ENCODE data around the gene PRELID2. TPM values are rescaled to one million over a fixed set of nuclear protein-coding genes. Genes with fewer than 3 reads are reported as not detected.
"Not testable (repeated sequence)": the region's sequence is repeated elsewhere in the genome, so short reads cannot be mapped to it uniquely, and the experiment has no call there.

Gene PRELID2
- total RNA-seq, 2 donors from 2014 or later = 4.1 to 5.4 TPM

DNA sequence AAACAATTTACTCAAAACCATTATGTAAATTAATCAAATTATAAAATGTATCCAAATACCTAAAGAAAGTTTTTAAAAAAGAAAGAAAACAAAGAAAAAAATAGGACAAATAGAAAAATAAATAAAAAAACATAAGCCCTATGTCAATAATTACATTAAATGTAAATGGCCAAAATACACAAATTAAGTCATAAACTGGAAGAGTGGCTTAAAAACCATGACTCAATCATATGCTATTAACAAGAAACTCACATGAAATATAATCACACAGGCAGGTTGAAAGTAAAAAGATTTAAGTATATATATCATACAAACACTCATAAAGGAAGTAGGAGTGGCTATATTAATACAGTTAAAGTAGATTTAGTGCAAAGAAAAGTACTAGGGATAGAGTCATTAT is 95.3 kb downstream of the PRELID2 start:
- H3K4me3 ChIP-seq = no peak overlapping the region
- intact Hi-C loops (cut with DNase I) = no loop called here
- no peaks in the 10 kb centered on the region for H3K4me1 ChIP-seq (replicated peaks)
- no peak for DNase-seq (ENCODE audit: low spot score)
- no peaks in the 10 kb centered on the region for H3K36me3 ChIP-seq
- TF ChIP-seq, protein P1, sequence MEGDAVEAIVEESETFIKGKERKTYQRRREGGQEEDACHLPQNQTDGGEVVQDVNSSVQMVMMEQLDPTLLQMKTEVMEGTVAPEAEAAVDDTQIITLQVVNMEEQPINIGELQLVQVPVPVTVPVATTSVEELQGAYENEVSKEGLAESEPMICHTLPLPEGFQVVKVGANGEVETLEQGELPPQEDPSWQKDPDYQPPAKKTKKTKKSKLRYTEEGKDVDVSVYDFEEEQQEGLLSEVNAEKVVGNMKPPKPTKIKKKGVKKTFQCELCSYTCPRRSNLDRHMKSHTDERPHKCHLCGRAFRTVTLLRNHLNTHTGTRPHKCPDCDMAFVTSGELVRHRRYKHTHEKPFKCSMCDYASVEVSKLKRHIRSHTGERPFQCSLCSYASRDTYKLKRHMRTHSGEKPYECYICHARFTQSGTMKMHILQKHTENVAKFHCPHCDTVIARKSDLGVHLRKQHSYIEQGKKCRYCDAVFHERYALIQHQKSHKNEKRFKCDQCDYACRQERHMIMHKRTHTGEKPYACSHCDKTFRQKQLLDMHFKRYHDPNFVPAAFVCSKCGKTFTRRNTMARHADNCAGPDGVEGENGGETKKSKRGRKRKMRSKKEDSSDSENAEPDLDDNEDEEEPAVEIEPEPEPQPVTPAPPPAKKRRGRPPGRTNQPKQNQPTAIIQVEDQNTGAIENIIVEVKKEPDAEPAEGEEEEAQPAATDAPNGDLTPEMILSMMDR (IDR thresholded peaks at IDR 0.05) = no peak
- TF ChIP-seq POLR2AphosphoS5 (IDR thresholded peaks at IDR 0.05) = no peak
- no peak for TF ChIP-seq POLR2A (IDR thresholded peaks at IDR 0.05)
- no peaks in the 10 kb centered on the region for H3K9me3 ChIP-seq
- H3K27me3 ChIP-seq (replicated peaks; ENCODE audit: insufficient read depth) = no peaks in the 10 kb centered on the region
- H3K27ac ChIP-seq = no peak overlapping the region

DNA sequence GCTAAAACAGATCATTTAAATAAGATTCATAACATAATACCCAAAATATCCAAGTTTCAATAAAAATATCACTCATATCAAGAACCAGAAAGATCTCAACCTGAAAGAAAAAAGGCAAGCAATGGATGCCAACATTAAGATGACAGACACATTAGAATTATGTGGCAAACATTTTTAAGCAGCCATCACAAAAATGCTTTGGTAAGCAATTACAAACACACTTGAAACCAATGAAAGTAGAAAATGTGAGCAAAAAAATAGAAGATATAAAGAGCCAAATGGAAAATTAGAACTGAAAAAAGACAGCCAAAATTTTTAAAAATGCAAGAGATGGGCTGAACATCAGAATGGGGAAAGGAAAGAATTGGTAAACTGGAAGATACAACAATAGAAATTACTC is 96.9 kb downstream of the PRELID2 start:
- no peak for DNase-seq (ENCODE audit: low spot score)
- Histone ChIP-seq H3K9me3 (no peaks in the 10 kb centered on the region), H3K27me3 (replicated peaks; ENCODE audit: insufficient read depth) (no peaks in the 10 kb centered on the region), H3K36me3 (no peaks in the 10 kb centered on the region), H3K27ac (no peak overlapping the region), H3K4me1 (replicated peaks) (no peaks in the 10 kb centered on the region), H3K4me3 (no peak overlapping the region)
- TF ChIP-seq POLR2A (IDR thresholded peaks at IDR 0.05) (no peak), POLR2AphosphoS5 (IDR thresholded peaks at IDR 0.05) (no peak)
- TF ChIP-seq, protein P1 (IDR thresholded peaks at IDR 0.05) = no peak
- intact Hi-C loops (cut with DNase I) = no loop called here

DNA sequence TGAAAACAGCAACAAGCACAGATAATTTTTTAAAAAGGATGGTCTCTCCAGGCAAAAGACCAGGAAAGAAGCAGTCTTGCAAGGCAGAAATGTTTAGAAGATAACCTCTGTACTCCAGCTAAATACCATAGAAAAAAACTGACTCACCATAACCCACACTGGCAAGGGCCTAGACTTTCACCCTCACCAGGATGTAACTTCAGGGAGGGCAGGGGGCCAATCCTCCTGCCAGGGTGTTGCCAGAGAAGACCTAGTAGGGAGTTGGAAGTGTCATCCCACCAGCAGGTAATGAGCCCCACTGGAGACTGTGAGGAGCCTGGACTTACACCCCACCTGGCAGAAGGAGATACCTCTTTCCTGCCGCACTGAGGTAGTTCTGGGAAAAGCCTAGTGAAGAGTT is 97.6 kb downstream of the PRELID2 start:
- no peaks in the 10 kb centered on the region for H3K9me3 ChIP-seq
- WGBS = 100% methylated on average over 1 of the region's 1 CpG
- no peaks in the 10 kb centered on the region for H3K4me1 ChIP-seq (replicated peaks)
- TF ChIP-seq, protein P1 (IDR thresholded peaks at IDR 0.05) = no peak
- TF ChIP-seq POLR2AphosphoS5 (IDR thresholded peaks at IDR 0.05) (no peak), POLR2A (IDR thresholded peaks at IDR 0.05) (no peak)
- no peaks in the 10 kb centered on the region for H3K36me3 ChIP-seq
- H3K27ac ChIP-seq = no peak overlapping the region
- intact Hi-C loops (cut with DNase I) = no loop called here
- H3K4me3 ChIP-seq = no peak overlapping the region
- DNase-seq (ENCODE audit: low spot score) = no peak
- H3K27me3 ChIP-seq (replicated peaks; ENCODE audit: insufficient read depth) = no peaks in the 10 kb centered on the region

DNA sequence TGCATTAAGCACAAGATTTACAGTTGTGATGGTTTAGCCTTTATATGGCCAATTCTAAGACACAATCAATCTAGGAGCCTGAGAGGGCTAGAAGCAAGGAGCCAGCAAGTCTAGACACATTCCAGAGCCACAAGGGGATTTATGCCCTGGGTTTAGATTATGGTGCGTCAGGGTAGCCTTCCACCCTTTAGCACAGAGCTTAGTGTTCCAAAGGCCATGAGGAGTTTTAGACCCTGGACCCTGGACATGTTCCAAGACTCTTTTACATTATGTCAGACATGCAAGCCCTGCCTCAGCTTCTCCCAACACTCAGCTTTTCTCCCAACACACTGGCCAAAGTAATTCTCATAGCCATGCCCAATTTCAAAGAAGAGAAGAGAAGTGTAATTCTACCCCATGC is 105.2 kb downstream of the PRELID2 start:
- DNase-seq (ENCODE audit: low spot score); H3K9me3 ChIP-seq; H3K27me3 ChIP-seq (replicated peaks; ENCODE audit: insufficient read depth); H3K4me1 ChIP-seq (replicated peaks); H3K27ac ChIP-seq; intact Hi-C loops (cut with DNase I); H3K36me3 ChIP-seq; H3K4me3 ChIP-seq: not testable (repeated sequence)
- WGBS = 93% methylated on average over 1 of the region's 1 CpG

DNA sequence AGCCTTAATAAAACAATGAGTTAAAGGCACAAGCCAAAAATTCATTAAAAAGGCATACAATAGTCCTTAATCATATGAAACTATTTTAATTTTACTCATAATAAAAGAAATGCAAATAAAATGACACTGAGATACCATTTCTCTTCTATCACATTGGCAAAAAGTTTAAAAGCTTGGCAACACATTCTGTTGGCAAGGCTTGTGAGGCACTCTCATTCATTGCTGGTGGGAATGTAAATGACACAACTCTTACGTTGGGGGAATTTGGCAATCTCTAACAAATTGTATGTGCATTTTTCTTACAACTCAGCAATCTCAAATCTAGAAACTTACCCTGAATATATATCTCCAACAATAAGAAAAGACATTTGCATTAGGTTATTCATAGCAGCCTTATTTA is 111.6 kb downstream of the PRELID2 start:
- no peak for DNase-seq (ENCODE audit: low spot score)
- Histone ChIP-seq H3K9me3 (no peaks in the 10 kb centered on the region), H3K4me1 (replicated peaks) (no peaks in the 10 kb centered on the region), H3K4me3 (no peak overlapping the region), H3K27ac (no peak overlapping the region), H3K27me3 (replicated peaks; ENCODE audit: insufficient read depth) (no peaks in the 10 kb centered on the region), H3K36me3 (no peaks in the 10 kb centered on the region)
- no peak for TF ChIP-seq POLR2A (IDR thresholded peaks at IDR 0.05)
- TF ChIP-seq POLR2AphosphoS5 (IDR thresholded peaks at IDR 0.05) = no peak
- TF ChIP-seq, protein P1 (IDR thresholded peaks at IDR 0.05) = no peak
- intact Hi-C loops (cut with DNase I) = no loop called here
- WGBS = 21% methylated on average over 1 of the region's 1 CpG

Measured in prostate gland (tissue), 2 donors.